Activated CD4-positive, alpha-beta T cell treated with anti-CD3 and anti-CD28 coated beads, Interleukin-2, Interleukin-6, amounts not matched to agents 100 ng/mL and 50 ng/mL, durations not matched to agents 16 hours and 8 hours (primary cell): Measurements from ENCODE around the gene SGCE.
A peak's percentile ranks its signal among the peaks of the same experiment; 100 is the strongest.

Experiments
- DNase-seq: peaks from one replicate; pipeline ENCODE4 v3.0.0-alpha.2; 2020

SGCE gene

GRCh38 chr7:94620703-94621118 lies 35.2 kb downstream of the SGCE start:
- peak; percentile 87 for DNase-seq

- DNase-seq = no peak
Observed at GRCh38 chr7:94618126-94618525, 37.8 kb downstream of the SGCE start.

GRCh38 chr7:94616855-94617254 lies 39.1 kb downstream of the SGCE start:
- DNase-seq = no peak

GRCh38 chr7:94615666-94616065 lies 40.3 kb downstream of the SGCE start:
- DNase-seq = no peak

GRCh38 chr7:94612661-94613060 lies 43.3 kb downstream of the SGCE start:
- DNase-seq = no peak

- DNase-seq = no peak
Observed at GRCh38 chr7:94612253-94612652, 43.7 kb downstream of the SGCE start.

GRCh38 chr7:94609561-94609960 lies 46.4 kb downstream of the SGCE start:
- no peak for DNase-seq

GRCh38 chr7:94605031-94605430 lies 50.9 kb downstream of the SGCE start:
- no peak for DNase-seq

GRCh38 chr7:94602181-94602580 lies 53.8 kb downstream of the SGCE start:
- DNase-seq = no peak

GRCh38 chr7:94600267-94600666 lies 55.7 kb downstream of the SGCE start:
- DNase-seq = no peak

GRCh38 chr7:94595717-94596116 lies 60.2 kb downstream of the SGCE start:
- DNase-seq = no peak

GRCh38 chr7:94594882-94595281 lies 61.1 kb downstream of the SGCE start:
- no peak for DNase-seq

GRCh38 chr7:94591176-94591575 lies 64.8 kb downstream of the SGCE start:
- DNase-seq = no peak

- DNase-seq = no peak
Observed at GRCh38 chr7:94590526-94591162, 65.3 kb downstream of the SGCE start.

- no peak for DNase-seq
Observed at GRCh38 chr7:94588075-94588474, 67.9 kb downstream of the SGCE start.

- DNase-seq = no peak
Observed at GRCh38 chr7:94584113-94584512, 71.8 kb downstream of the SGCE start.

- DNase-seq = peak; percentile 52
Observed at GRCh38 chr7:94580601-94581000, 75.3 kb downstream of the SGCE start.

- DNase-seq = peak; percentile 9
Observed at GRCh38 chr7:94579470-94579869, 76.5 kb downstream of the SGCE start.

- no peak for DNase-seq
Observed at GRCh38 chr7:94578614-94579013, 77.3 kb downstream of the SGCE start.

GRCh38 chr7:94577357-94577756 lies 78.6 kb downstream of the SGCE start:
- DNase-seq = no peak

GRCh38 chr7:94576316-94576715 lies 79.6 kb downstream of the SGCE start:
- DNase-seq = no peak

GRCh38 chr7:94575646-94576045 lies 80.3 kb downstream of the SGCE start:
- DNase-seq = no peak

- no peak for DNase-seq
Observed at GRCh38 chr7:94571816-94572215, 84.1 kb downstream of the SGCE start.

- no peak for DNase-seq
Observed at GRCh38 chr7:94567396-94567795, 88.5 kb downstream of the SGCE start.

- DNase-seq = no peak
Observed at GRCh38 chr7:94565247-94565894, 90.6 kb downstream of the SGCE start.
